AG04449 (cell line): ENCODE results near the gene NTM.

Experiments
- CTCF ChIA-PET: fragments of 350-600 bp; formaldehyde crosslinking; extraction: SDS; loops from one replicate; lab custom pipeline; 2021; ENCODE audit warnings: antibody characterized with exemption; lab: Yijun Ruan, JAX
- POLR2A ChIA-PET: fragments of 400-600, 350-600 bp; formaldehyde crosslinking; extraction: SDS; loops from one replicate; lab custom pipeline; 2020; ENCODE audit warnings: antibody characterized with exemption, inconsistent platforms; lab: Yijun Ruan, JAX
- DNase-seq: peaks from one replicate; pipeline ENCODE4 v3.0.0-alpha.2; 2010; ENCODE audit warnings: low read depth, low spot score
- H3K4me3 ChIP-seq: 2 replicates; pipeline ENCODE4 v1.5.1; 2011; ENCODE audit warnings: low read depth, mild to moderate bottlenecking, control low read depth, low read length
- TF ChIP-seq, protein P1 (sequence below): IDR thresholded peaks from one replicate; pipeline ENCODE4 v1.5.1; 2011; ENCODE audit warnings: mild to moderate bottlenecking, moderate library complexity, low read length, control low read depth, inconsistent platforms; ENCODE audit not compliant: insufficient read depth; ENCODE audit errors: missing control alignments

The NTM gene

DNA sequence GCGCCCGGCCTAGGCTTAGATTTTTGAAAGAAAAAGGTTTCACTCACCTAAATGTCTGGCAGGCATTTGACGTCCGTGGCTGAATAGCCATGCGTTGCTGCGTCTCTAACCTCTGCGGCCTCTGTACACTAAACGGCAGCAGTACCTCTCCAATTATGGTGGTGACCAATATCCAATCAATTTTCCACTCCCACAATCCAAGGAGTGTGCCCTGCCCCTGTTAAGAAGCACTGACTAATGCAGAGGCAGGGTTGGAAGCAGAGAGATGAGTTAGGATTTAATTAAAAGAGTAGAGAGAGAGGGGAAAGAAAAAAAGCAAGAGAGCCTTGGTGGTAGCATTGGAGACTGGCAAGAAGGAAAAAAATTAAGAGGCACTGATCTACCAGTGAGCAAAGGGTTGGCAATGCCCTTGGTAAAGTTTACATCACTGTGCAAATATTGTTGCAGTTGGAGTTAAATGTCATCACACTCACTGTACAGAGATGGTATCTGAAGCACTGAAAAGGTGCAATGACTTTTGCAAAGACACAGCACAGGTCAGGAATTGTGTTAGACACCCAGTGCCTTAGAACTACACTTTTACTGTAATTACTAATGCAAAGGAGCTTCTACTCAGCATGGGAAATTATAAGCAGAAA lies 526.7 kb downstream of the NTM start:
- ChIA-PET CTCF (interaction anchor here (2.8 kb wide), 1 partner anchor 29 kb away, joined by 12 read pairs; no protein-coding TSS in a partner anchor), POLR2A (interaction anchor here (0.7 to 1.1 kb wide), 2 partner anchors 22 to 176 kb away, joined by 3 read pairs; no protein-coding TSS in a partner anchor)
- no peak for DNase-seq
- no peak overlapping the region for H3K4me3 ChIP-seq
- TF ChIP-seq, protein P1, sequence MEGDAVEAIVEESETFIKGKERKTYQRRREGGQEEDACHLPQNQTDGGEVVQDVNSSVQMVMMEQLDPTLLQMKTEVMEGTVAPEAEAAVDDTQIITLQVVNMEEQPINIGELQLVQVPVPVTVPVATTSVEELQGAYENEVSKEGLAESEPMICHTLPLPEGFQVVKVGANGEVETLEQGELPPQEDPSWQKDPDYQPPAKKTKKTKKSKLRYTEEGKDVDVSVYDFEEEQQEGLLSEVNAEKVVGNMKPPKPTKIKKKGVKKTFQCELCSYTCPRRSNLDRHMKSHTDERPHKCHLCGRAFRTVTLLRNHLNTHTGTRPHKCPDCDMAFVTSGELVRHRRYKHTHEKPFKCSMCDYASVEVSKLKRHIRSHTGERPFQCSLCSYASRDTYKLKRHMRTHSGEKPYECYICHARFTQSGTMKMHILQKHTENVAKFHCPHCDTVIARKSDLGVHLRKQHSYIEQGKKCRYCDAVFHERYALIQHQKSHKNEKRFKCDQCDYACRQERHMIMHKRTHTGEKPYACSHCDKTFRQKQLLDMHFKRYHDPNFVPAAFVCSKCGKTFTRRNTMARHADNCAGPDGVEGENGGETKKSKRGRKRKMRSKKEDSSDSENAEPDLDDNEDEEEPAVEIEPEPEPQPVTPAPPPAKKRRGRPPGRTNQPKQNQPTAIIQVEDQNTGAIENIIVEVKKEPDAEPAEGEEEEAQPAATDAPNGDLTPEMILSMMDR: no peak

DNA sequence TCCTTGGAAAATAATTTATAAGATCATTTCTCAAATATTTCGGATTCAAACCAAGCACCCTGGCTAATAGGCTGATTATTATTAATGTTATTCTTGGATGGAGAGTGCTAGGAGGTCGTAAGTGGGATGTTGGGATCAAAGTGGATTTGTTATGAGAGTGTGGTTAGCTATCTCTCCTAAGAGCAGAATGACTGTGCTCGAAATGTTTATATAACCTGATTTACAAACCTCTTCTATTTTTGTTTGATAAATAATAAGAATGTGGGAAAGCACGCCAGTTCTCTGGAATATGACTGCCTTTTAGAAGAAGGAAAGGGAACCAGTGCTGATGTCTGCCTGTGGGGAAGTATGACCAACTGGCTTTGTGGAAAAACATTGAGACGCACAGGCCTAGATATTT lies 527.5 kb downstream of the NTM start:
- TF ChIP-seq, protein P1: no peak
- no peak for DNase-seq
- ChIA-PET POLR2A (interaction anchor here (1.1 kb wide), 1 partner anchor 175 kb away, joined by 3 read pairs; no protein-coding TSS in a partner anchor), CTCF (no interaction called here)
- no peak overlapping the region for H3K4me3 ChIP-seq

DNA sequence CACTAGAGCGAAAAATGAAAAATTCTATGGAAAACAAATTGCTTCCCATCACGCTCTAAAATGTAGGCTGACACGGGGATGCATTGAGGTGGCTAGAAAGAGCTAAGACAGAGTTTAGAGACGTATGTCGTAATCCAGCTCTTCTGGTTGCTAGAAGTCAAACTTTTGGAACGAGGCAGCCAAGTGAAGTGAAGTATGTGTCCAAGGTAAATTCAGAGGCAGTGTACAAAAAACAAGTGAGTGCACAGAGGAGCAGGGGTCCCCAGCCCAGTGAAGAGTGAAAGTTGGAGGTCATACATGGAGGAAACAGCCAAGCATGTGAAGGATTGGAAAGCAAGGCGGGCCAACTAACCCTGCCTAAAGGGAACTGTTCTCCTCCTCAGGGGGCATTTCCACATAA lies 528.5 kb downstream of the NTM start:
- POLR2A ChIA-PET: no interaction called here
- CTCF ChIA-PET: no interaction called here
- DNase-seq: no peak
- no peak overlapping the region for H3K4me3 ChIP-seq
- TF ChIP-seq, protein P1: no peak

DNA sequence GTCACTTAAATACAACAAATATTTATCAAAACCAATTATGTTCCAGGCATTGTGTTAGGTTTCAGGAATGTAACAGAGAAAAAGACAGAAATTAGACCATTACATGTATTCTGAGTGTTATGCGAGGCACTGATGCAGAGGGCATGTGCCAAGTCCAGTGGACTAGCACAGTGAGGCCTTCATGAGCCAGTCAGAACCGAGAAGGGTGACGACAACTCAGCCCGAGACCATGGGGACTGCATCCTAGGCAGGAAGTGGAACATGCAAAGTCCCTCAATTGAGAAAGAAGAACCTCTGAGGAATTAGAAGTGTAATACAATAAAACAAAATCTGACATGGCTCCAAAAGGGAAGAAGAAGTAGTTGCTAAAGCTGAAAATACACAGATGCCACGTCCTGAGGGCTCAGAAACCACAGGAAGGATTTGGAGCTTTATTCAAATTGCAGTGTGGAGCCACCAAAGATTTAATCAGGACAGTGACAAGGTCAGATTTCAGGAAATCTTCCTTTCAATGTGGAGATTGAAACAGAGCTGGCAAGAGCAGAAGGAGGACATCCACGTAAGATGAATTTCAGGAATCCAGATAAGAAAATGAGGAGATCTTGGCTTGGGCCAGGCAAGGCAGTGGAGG lies 529.6 kb downstream of the NTM start:
- TF ChIP-seq, protein P1: no peak
- no peak overlapping the region for H3K4me3 ChIP-seq
- POLR2A ChIA-PET: no interaction called here
- CTCF ChIA-PET: interaction anchor here (1.0 to 3.0 kb wide), 10 partner anchors 10 to 207 kb away, joined by 3 to 16 read pairs (median 7); no protein-coding TSS in a partner anchor
- DNase-seq: no peak

DNA sequence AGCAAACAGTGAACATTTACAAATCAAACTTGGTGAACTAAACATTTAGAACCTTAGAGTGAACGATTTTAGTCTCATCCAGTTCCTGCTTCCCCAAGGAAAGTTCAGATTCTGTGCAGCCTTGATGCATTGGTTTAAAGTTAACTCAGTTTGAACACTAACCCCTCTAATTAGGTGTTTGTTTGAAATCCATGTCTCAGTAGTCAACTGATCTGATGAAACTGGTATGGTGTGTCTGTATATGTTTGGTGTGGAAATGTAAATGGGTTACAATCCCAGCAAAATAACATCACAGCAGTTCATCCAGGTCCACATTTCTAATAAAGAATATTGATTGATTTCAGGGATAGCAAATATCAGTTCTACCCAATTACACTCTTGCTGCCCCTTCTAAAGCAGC lies 532.0 kb downstream of the NTM start:
- ChIA-PET CTCF (interaction anchor here (0.7 to 2.9 kb wide), 3 partner anchors 10 to 207 kb away, joined by 3 to 16 read pairs (median 7); no protein-coding TSS in a partner anchor), POLR2A (no interaction called here)
- H3K4me3 ChIP-seq: no peak overlapping the region
- no peak for DNase-seq
- TF ChIP-seq, protein P1: no peak

DNA sequence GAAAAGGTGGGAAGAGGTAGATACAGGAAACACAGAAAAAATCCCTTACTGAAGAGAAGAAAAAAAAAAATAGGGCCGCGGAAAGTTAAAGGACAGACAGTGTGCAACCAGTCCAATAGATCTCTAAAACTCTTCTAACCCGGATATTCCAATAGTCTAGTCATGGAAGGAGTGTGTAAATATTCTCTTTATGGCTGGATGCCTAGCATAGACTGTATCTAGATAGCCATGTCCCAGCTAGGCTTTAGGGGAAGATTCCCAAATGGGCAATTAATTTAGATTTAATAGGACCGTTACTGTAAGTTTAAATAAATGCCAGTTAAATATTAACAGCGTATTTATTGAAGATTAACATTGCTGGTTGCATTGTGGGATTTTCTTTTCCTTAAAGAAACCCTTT lies 532.7 kb downstream of the NTM start:
- TF ChIP-seq, protein P1: no peak
- CTCF ChIA-PET: interaction anchor here (2.6 to 14.7 kb wide), 3 partner anchors 11 to 215 kb away, joined by 9 to 264 read pairs (median 10); no protein-coding TSS in a partner anchor
- no peak for DNase-seq
- H3K4me3 ChIP-seq: no peak overlapping the region
- POLR2A ChIA-PET: no interaction called here
